HG02840 (cell line): ENCODE measurements around the gene SPAG8.

Source experiments
- ATAC-seq: cut with Tn5 transposase; IDR thresholded peaks from one replicate; pipeline ENCODE4 v1.9.1; 2021; ENCODE audit warnings: mild to moderate bottlenecking, moderate library complexity, moderate number of reproducible peaks; ENCODE audit not compliant: unreplicated experiment, low FRiP score

The SPAG8 gene

GRCh38 chr9:35840881-35841644 is 29.0 kb upstream of the SPAG8 start:
- ATAC-seq: no peak

DNA sequence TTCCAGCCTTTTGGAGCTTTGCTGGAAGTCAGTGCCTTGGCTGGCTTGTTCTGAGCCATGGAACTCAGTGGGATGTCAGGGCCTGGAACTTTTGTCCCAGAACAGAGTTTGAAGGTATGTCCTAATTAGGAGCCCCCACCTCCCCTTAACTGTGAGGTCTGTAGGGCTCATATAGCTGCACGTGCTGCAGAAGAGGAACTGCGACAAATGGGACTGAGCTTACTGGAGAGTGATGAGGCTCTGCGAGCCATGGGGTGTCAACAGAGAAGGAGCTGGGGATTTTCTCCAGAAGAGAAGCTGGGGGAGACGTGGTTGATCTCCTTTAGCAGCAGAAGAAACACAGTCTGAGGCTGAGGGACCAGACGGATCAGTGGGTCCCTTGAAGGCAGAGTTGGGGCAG is 27.9 kb upstream of the SPAG8 start:
- ATAC-seq: no peak

- no peak for ATAC-seq
These were observed 24.5 kb upstream of the SPAG8 start for GRCh38 chr9:35836595-35836994.

DNA sequence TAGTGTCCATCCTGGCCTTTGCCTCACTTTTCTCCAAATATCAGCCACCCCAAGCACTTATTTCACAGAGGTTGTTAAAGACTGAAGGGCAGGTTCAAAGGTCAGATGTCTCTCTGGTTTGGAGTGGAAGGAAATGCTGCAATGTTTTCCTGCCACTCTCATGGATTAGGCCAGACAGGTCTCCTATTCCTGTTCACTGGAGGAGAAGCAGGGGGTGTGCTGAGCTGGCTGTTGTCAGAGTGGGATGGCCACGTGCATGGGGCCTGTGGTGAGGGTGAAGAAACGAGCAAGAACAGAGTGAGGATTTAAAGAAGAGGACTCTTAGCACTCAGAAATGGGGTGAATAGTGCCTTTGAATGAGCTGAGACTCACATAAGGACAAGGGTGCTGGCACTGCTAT is 23.7 kb upstream of the SPAG8 start:
- no peak for ATAC-seq

DNA sequence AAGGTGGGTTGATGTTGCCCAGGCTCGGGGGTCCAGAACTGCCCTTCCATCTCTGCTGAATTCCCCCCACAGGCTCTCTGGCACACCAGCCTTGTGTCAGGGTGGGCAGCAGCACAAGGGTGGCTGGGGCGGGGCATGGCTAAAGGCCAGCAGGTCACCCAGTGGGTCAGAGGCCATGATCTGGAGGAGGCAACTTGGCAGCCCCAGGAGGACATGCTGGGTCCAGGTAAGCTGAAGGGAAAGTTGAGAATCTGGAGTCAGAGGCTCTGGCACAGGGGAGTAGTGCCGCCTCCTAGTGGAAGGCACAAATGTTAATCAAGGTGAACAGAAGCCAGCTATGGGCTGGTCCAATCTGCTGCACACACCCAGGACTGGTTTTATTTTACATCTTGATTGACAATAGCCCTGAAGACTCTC is 23.2 kb upstream of the SPAG8 start:
- no peak for ATAC-seq

DNA sequence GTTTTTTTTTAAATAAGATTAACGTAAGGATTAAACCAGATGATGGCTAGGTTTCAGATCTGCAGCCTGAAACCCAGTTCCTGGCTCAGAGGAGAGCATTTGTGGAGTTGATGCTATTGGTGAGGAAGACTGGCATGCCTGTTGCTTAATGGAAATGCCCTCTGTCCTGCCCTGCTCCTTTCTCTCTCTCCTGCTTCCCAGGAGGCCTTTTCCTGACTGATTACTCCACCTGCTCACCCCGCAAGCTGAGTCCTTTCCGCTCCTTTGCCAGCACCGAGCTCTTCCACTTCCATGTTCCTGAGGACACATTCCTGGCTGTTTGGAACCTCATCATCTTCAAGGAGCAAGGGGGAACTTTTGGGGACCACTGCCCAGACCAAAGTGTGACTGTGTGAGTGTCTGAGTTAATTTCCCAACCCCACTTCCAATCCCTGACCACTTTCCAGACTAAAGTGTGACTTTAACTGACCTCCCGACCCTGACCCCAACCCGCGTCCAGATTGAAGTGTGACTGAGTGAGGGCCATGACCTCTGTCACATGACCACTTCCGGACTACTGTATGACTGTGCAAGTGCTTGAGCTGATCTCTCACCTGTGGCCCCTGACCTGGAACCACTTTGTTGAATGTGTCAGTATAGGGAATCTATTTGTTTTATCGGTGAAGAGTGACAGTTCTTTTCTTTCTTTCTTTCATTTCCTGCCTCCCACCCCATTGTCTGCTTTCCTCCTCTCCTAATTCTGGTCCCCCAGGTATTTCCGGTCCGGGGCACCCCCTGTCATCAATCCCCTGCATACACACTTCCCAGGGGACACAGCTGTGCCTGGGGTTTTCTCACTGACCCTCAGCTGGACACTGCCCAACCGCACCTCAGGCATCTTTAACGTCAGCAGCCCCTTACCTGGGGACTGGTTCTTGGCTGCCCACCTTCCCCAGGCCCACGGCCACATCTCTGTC is 22.5 kb upstream of the SPAG8 start:
- no peak for ATAC-seq

DNA sequence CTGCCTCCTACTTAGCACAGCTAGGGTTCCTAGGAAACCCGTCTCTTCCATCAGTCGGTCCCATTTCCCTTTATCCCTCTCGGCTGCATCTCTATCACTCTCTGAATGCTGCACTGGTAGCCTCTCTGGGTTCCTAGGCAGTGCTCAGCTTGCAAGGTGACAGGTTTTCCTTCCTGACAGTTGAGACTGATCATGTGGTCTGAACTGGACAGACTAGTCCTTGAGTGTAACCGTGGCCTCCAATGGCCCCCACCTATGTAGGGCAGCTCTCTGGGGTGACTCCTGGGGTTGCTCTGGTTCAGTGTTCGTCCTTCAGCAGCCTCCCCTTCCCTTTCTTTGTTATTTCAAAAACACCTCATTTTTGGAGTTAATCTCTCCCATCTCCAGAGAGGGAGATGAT is 20.8 kb upstream of the SPAG8 start:
- ATAC-seq: no peak

GRCh38 chr9:35831040-35831439 is 19.0 kb upstream of the SPAG8 start:
- ATAC-seq: no peak

- no peak for ATAC-seq
These were observed 17.7 kb upstream of the SPAG8 start for GRCh38 chr9:35829764-35830096.

- peak; percentile 72 for ATAC-seq
These were observed 17.2 kb upstream of the SPAG8 start, which contains the start of gene TMEM8B for GRCh38 chr9:35829084-35829763. Gene TMEM8B, plus strand, starts transcription at chr9:35829228. Its CDS starts 220 bp downstream, at chr9:35829448.

- ATAC-seq: no peak
These were observed 16.6 kb upstream of the SPAG8 start, which contains the start of gene FAM221B for GRCh38 chr9:35828716-35829083. Gene FAM221B, minus strand, starts transcription at chr9:35828732. Its CDS starts 2,571 bp downstream, at chr9:35826161.

DNA sequence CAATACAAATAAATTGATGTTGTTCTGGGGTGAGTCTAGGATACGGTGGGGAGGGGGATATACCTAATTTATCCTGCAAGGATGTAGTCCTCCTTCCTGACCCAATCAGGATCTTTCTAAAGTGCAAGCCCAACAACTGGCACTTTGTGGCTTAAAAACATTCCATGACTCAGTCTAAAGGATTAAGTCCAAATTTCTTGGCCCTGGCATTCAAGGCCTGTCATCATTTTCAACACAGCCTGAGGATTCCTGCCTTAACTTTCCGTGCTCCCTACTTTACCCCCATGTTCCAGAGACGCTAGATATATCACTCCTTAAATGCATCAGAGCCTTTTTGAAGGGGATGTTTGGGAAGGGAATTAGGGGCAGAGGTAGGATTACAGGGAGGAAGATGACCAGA is 15.4 kb upstream of the SPAG8 start:
- ATAC-seq: no peak

DNA sequence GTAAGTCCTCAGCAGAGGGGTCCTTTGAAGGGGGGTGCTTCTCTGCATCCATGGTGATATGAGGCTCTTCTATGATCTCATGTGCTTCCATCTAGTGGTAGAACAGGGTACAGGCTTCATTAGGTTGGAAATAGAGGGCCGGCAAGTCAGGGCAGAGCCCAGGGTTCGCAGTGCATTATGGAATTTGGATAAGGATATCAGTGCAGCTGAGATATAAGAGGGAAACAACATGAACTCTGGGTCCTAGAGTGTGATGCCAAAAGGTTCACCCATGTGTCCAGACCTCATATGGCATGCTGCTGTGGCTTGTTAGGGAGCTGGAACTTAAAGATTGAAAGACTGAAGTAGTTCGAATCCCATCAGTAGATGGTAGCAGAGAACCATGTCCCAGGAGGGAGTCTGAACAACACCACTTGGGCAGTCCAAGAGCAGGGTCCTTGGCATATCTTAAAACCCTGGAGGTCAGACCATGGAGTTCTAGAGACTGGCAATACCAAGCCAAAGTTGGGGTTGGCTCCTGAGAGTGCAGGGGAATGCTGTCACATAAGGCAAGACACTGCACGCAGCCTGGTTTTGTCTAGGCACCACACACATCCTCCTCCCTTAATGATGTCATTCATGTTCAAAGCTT is 14.1 kb upstream of the SPAG8 start:
- peak; percentile 49 for ATAC-seq

- ATAC-seq: no peak
These were observed 10.9 kb upstream of the SPAG8 start for GRCh38 chr9:35822926-35823325.

DNA sequence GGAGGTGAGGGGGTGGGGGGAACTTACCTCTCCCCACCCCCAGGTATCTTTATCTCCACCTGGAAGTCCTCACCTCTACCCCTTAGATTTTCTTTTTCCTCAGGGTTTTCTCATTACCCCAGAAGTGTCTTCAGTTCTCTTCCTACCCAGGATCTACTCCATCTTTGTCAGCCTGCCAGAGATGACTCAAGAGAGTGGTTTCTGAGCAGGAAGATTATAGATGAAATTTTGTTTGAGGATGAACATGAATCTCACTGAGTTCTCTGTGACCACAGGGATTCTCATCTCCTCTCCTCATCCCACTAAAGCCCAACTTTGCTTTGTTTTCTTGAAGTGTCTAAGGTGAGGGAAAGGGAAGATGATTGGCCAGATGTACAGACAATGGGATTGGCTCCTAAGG is 8.0 kb upstream of the SPAG8 start:
- no peak for ATAC-seq

DNA sequence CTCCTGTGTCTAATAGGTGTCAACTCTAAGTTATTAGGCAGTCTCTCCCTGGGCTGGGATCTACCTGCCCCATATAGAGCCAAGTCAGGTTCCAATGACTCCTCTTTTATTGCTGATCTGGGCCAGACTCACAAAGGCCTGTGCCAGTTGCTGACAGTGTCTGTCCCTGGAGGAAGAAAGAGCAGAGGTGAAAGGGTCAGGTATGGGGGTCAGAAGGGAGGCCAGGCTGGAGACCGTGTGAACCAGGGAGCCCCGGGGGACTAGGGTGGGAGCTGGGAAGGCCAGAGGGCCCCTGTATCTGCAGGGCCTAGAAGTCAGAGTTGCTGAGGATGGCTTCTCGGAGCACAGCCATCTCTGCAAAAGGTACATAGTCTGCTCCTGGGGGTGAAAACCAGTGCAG is 6.3 kb upstream of the SPAG8 start:
- no peak for ATAC-seq

GRCh38 chr9:35816708-35817107 is 4.6 kb upstream of the SPAG8 start:
- ATAC-seq: no peak

DNA sequence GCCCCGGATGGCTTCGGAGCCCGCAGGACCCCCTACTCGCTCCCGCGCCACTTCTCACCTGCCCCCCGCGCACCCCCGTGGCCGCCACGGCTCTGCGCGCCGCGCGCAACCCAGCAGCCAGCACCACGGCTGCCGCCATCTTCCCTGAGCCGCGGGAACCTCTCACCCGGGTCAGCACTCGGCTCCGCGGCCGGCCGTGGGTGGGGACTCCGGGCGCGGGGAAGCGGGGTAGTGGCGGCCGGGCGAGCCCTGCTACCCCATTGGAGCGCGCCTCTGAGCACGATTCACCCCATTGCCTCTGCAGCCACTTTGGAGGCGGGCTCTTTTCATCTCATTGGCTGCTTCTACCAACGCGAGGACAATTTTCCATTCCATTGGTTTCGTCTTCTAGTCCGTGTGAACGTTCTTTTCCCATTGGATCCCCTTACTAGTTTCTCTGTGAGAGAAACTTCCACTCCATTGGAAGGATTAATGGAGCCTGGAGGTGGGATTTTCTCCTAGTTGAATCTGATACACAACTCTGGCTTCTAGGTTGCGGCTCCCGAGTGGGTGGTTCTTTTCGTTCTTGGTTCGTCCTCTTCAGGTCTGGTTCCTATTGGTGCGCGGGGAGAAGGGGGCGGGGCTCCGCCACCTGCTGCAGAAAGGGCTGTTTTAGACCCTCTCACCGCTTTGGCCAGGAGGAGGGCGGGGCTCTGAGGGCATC is 2.9 kb upstream of the SPAG8 start, which contains the start of gene HINT2:
TSS of gene HINT2 (minus strand) at position 202 of the 703 bp plus-strand sequence. CDS start at position 139, 63 bp downstream.
- peak; percentile 74 for ATAC-seq

- ATAC-seq: peak; percentile 17
These were observed 2.2 kb upstream of the SPAG8 start for GRCh38 chr9:35814106-35814840.
